D341Med (cell line): ENCODE results near the gene RFX2.
"Not testable (repeated sequence)": the region's sequence is repeated elsewhere in the genome, so short reads cannot be mapped to it uniquely, and the experiment has no call there.

ENCODE experiments used
- DNase-seq: peaks from one replicate; pipeline ENCODE4 v3.0.0; 2012; ENCODE audit warnings: low spot score

RFX2 gene

DNA sequence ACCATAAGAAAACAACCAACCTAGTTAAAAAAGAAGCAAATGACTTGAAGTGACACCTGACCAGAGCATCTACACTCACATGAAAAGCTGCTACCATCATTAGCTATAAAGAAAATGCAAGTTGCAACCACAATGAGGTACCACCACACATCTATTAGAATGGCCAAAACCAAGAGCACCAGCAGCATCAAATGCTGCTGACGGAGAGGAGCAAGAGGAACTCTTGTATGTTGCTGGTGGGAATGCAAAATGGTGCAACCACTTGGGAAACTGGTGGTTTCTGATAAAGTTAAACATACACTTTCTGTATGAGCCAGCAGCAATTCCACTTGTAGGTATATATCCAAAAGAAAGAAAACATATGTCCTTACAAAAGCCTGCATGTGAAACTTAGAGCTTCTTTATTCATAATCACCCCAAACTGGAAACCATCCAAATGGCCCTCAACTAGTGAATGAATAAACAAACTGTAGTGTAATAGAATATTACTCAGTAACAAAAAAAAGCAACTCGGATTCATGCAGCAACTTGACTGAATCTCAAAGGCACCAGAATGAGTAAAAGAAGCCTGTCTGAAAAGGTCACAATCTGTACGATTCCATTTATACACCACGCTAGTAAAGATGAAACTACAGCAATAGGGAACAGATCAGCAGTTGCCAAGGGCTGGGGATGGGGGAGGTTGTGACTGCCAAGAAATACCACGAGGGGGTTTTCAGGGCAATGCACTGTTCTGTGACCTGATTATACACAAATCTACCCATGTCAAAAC is 71.5 kb downstream of the RFX2 start:
- no peak for DNase-seq

DNA sequence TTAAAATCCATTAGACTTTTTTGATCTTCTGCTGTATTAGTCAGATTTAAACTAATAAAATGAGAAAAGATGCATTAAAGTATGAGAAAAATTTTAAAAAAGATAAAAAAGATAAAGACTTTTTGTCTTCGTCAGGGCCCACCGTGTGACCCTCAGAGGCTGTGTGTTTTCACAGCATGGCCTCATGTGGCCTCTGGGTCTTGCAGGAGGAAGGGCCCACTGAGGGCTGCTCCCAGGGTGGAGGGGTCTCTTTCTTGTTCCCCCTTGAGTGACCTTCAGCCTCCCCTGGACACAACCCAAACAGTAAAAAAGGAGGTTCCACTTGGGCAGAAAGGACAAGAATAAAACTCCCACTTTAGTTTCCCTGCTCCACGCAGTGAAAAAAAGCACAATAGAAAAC is 75.3 kb downstream of the RFX2 start:
- no peak for DNase-seq

DNA sequence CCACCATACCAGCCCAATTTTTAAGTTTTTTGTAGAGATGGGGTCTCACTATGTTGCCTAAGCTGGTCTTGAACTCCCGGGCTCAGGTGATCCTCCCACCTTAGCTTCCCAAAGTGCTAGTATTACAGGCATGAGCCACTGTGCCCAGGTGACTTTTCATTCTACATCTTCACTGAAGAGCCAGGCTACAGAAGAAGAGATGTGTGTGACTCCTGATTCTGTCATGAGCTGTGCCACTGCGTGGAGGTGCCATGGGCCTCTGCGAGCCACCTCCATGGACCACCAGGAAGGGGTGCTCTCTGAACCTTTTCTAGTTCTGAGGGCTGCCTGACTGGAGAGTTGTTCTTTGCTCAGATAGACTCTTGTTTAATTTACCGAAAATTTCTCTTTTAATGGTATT is 75.8 kb downstream of the RFX2 start:
- DNase-seq, result no peak

- no peak for DNase-seq
These were observed 76.5 kb downstream of the RFX2 start for GRCh38 chr19:6033744-6034264.

DNA sequence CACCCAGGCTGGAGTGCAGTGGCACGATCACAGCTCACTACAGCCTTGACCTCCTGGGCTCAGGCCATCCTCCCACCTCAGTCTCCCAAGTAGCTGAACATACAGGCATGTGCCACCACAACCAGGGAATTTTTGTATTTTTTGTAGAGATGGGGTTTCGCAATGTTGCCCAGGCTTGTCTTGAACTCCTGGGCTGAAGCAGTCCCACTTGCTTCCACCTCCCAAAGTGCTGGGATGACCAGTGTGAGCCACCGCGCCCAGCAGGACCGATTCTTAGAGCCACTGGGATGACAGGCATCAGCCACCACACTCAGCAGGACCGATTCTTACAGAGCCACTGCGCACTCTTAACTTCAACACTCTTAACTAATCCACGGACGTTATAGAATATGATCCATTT is 77.5 kb downstream of the RFX2 start:
- no peak for DNase-seq

DNA sequence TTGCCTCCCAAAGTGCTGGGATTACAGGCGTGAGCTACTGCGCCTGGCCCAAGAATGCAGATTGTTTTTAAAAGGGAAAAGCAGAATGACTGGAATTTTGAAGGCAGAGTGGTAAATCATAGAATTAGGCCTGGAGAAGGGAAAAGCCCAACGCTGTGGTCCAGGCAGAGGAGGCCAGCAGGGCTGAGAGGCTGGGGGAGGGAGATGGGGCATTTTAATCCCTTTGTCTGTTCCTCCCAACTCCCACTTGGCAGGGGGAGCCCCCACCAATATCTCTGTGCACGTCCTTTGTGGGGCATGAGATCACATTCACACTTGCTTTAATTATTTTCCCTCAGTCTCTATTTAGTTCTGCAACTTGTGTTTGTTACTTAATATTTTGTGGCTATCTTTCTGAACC is 77.9 kb downstream of the RFX2 start:
- DNase-seq, result no peak

GRCh38 chr19:6030214-6030507 is 80.1 kb downstream of the RFX2 start:
- no peak for DNase-seq

DNA sequence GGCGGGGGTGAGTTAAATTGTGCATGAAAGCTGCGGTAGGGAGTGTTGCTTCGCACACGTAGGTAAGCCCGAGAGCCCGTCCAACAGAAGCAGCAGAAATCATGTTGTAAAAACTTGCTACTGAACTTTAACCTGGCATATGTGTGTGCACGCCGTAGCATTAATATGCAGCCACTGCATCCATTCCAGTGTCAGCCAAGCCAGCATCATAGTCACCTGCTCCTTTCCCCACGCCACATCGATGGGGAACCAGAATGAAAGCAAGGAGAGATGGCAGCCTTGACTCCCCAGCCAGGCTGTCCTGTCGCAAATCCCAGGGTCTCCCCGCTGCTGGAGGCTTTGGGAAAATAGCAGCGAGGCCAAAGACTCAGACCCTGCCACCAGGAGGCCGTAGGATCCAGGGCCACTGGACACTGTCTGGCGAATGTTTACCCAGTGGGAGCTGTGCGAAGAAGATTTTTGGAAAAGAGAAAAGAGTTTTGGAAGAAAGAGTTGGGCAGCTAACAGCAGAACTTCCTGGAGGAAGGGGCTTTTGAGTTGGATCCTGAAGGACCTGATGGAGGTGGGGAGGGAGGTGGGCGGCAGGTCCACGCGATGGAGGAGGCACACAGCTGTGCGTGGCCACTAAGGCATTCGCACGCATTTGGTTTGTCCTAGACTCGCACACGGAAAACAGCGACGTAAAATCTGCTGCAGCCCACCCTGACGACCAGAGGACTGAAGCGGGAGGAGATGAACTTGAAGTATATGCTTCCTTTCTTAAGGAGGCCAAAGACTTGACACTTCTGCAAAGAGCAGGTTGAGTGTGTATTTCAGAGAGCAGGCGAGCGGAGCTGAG is 83.7 kb downstream of the RFX2 start:
- DNase-seq, result no peak

GRCh38 chr19:6024756-6025155 is 85.5 kb downstream of the RFX2 start:
- DNase-seq, result not testable (repeated sequence)

GRCh38 chr19:6023936-6024335 is 86.4 kb downstream of the RFX2 start:
- DNase-seq, result no peak

DNA sequence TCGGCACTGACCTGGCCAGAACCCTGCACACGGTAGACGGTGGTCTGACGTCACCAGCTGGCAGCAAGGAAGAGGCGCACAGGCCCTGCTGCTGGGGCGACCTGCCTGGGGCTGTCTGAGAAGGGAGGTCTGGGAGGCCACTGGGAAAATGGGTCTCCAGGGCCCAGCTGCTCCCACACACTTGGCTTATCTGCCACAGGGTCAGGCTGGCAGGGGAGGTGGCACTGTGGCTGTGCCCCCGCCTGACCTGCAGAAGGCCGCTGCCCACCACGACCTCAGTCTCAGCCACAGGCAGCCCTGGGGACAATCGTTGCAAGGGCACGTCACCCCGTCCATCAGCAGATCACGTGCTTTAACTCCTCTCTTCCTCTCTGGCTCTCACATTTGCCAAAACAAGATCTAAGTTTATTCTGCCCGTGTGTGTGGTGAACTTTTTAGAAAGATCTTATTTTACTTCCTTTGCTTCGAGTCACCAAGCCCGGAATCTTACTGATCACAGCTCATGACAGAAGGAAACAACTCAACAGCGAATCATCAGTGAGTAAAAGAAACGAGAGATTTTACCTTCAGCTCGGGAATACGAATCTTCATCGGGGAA is 87.1 kb downstream of the RFX2 start:
- no peak for DNase-seq

DNA sequence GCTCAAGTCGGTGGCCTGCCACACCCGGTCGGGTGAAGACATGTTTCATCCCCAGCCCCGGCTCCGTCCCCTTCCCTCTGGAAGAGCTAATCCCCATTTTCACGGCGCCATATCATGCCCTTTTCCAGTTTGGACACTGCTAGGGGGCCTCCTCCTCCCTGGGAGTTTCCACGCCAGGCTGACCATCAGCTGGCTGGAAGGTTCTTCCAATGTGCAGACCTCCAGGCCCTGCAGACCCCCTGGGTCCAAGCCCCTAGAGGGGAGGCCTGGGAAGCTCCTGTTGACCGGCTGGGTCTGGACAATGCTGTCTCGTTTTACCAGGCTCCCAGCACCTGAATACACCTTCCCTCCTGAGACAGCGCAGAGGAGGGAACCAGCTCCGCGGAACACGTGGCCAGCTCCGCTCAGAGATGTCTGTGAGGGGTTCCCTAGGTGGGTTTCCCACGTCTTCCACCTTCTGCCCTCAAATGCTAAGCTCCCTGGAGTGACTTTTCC is 87.7 kb downstream of the RFX2 start:
- DNase-seq, result no peak

GRCh38 chr19:6021878-6022569 is 88.3 kb downstream of the RFX2 start:
- DNase-seq, result peak; percentile 92

- no peak for DNase-seq
These were observed 89.1 kb downstream of the RFX2 start for GRCh38 chr19:6020972-6021805.

- DNase-seq, result no peak
These were observed 90.0 kb downstream of the RFX2 start for GRCh38 chr19:6020166-6020882.

DNA sequence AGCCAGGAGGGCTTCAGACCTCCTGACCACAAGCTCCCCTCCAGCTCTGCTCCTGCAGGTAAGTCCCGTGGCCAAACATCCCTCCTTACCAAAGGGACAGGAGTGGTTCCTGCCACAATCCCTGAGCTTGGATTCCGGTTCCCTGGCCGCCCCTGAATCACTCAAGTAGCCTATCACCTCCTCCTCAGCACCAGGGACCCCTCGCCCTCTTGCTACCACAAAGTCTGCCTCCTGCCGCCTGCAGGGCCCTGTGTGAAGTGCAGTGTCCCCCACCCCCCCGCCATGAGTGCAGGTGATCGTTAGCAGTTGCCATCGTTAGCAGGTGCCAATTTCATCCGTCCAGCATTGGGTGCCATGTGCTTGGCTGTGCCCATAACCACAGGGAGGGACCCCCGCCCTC is 91.5 kb downstream of the RFX2 start:
- peak; percentile 61 for DNase-seq

- DNase-seq, result peak; percentile 24
These were observed 92.7 kb downstream of the RFX2 start for GRCh38 chr19:6017576-6017975.

GRCh38 chr19:6015841-6016545 is 94.3 kb downstream of the RFX2 start:
- peak; percentile 19 for DNase-seq

DNA sequence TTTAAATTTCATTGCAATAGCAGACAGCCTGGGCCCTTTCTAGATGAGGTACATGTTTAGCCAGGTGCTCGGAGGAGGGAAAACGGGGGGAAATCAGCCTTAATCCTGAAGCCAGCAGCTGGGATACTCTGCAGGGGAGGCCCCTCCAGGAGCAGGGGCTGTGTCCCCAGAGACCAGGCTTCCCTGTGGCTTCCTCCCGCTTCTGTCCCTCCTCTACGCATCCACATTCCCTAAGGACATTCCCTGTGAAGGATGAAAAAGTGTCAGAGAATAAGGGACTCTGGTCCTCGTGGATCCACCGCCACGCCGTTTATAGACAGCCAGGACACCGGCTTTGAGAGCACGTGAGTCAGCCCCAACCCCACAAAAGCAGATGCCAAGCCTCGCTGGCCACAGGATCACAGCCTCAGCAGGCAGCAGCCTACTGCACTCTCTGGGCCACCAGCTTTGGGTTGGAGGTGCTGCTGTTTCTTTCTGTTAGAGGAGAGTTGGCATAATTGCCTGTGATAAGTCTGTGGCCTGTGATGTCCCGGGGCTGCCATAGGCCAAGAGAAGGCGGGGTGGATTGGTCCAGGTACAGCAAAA is 95.7 kb downstream of the RFX2 start:
- peak; percentile 67 for DNase-seq
